Skeletal muscle satellite cell (primary cell): ENCODE results near the gene TAF1B.

ENCODE experiments used
- H3K27me3 ChIP-seq: 2 replicates; pipeline ENCODE4 v1.7.0; 2013; ENCODE audit warnings: low read length; ENCODE audit not compliant: control insufficient read depth, insufficient read depth
- H3K36me3 ChIP-seq: 2 replicates; pipeline ENCODE4 v1.7.0; 2013; ENCODE audit warnings: mild to moderate bottlenecking, control low read depth, low read length; ENCODE audit not compliant: insufficient read depth
- H3K4me1 ChIP-seq: 2 replicates; pipeline ENCODE4 v1.7.0; 2013; ENCODE audit warnings: low read length; ENCODE audit not compliant: control insufficient read depth, insufficient read depth
- H3K4me2 ChIP-seq: 2 replicates; pipeline ENCODE4 v1.7.0; 2013; ENCODE audit warnings: mild to moderate bottlenecking, low read length
- H3K4me3 ChIP-seq: 2 replicates; pipeline ENCODE4 v1.7.0; 2013; ENCODE audit warnings: low read length
- H3K9ac ChIP-seq: 2 replicates; pipeline ENCODE4 v1.7.0; 2013; ENCODE audit warnings: mild to moderate bottlenecking, low read depth, low read length, moderate library complexity
- H3K9me3 ChIP-seq: replicated peaks from 2 replicates; pipeline ENCODE4 v1.7.0; 2013; ENCODE audit warnings: mild to moderate bottlenecking, control low read depth, low read length

TAF1B gene

DNA sequence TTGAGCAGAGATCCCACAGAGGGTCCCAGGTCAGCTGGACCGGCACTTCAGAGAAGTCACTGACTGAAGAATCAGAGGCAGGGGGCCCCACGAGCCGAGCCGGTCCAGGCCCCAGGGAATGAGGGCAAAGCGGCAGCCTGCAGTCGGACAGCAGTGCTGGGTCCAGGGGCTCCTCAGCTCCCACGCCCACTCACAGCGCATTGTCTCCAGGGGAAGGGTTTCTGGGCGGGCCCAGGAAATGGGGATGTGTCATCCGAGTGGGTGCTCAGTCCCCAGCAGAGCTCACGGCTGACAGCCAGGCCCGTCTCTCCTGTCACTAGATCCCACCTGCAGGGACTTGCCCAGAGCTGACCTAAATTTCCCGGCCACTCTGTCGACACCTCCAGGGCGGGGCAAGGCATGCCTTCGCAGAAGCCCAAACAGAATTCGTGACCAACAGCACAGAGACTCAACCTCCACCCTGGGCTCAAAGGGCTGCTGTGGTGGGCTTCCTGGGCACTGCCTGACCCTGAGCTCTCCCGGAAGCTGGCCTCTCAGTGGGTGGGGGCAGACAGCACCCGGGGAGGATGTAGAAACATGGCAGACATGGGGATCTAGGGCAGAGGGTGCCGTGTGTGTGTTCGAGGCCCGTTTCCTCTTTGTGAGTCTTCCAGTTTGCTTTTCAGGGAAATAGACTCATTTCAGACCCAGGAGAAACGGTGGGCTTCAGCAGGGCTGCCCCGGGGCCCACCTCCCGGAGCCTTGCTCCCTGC, 42.1 kb upstream of the TAF1B start:
- Histone ChIP-seq H3K27me3 (no peaks in the 10 kb centered on the region), H3K9me3 (no peaks in the 10 kb centered on the region), H3K4me3 (peak overlapping the region; percentile 21), H3K4me1 (peaks cover 47% of the 10 kb centered on the region), H3K9ac (peak overlapping the region; percentile 41), H3K4me2 (peak overlapping the region; percentile 66), H3K36me3 (no peaks in the 10 kb centered on the region)

DNA sequence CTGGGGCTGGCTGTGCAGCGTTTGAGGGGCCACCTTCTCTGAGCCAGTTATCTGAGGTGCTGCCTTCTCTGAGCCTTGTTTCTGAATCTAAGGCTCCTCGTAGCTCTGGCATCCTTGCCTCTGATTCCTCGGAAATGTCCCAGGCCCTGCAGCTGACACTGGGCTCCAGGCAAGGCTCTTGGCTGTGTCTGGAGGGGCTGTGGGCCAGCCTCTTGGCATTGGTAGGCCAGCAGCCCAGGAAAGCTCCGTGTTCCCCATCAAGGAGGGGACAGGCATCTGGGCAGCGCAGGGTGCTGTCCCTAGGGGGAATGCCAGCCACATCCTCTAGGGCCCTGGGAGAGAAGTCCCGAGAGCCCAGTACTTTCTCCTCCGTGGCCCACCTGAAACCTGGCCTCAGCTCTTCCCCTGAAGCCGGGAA, 40.7 kb upstream of the TAF1B start:
- H3K9me3 ChIP-seq = no peaks in the 10 kb centered on the region
- H3K9ac ChIP-seq = peak overlapping the region; percentile 21
- no peaks in the 10 kb centered on the region for H3K36me3 ChIP-seq
- no peak overlapping the region for H3K4me2 ChIP-seq
- no peak overlapping the region for H3K4me3 ChIP-seq
- H3K27me3 ChIP-seq = peaks cover 5% of the 10 kb centered on the region
- peaks cover 47% of the 10 kb centered on the region for H3K4me1 ChIP-seq

DNA sequence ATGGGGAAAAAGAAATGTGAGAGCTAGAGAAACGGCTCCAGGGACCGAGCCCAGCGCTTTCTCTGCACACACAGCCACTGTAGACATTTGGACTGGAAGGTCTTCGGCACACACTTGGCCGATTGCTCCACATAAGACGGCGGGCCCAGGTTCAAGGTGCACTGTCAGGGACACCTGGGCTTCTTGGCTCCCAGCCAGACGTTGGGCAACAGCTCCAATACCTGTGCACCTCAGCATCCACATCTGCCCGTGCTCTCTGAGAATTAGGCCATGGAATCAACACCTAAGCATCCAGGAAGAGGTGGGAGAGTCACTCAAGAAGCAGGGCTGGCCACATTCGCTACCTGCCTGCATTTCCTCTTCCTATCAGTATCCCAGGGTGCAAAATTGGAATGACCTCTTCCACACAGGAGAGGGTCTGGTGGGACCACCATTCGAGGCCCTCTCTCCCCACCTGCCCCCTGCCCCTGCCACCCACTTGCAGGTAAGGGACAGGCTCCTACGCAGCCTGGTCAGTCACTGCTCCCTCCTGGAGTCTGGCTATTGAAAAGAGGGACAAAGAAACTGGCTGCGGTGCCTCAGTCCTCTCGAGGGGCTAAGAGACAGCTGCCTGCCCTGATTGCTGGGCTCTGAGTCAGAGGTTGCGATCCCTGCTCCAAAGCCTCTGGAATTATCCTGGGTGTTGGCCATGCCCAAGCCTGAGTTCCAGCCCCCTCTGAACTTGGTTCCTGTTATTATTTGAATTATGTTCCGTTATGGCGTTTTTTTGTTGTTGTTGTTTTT, 40.1 kb upstream of the TAF1B start:
- H3K36me3 ChIP-seq = no peaks in the 10 kb centered on the region
- no peak overlapping the region for H3K4me3 ChIP-seq
- H3K4me1 ChIP-seq = peaks cover 47% of the 10 kb centered on the region
- peak overlapping the region; percentile 25 for H3K4me2 ChIP-seq
- H3K9me3 ChIP-seq = no peaks in the 10 kb centered on the region
- peak overlapping the region; percentile 21 for H3K9ac ChIP-seq
- H3K27me3 ChIP-seq = peaks cover 5% of the 10 kb centered on the region

GRCh38 chr2:9805435-9806297, 37.6 kb upstream of the TAF1B start:
- Histone ChIP-seq H3K4me3 (no peak overlapping the region), H3K36me3 (no peaks in the 10 kb centered on the region), H3K9ac (no peak overlapping the region), H3K4me2 (no peak overlapping the region), H3K27me3 (peaks cover 5% of the 10 kb centered on the region), H3K4me1 (peaks cover 38% of the 10 kb centered on the region), H3K9me3 (no peaks in the 10 kb centered on the region)

- no peak overlapping the region for H3K4me2 ChIP-seq
- H3K36me3 ChIP-seq = no peaks in the 10 kb centered on the region
- H3K9me3 ChIP-seq = no peaks in the 10 kb centered on the region
- H3K27me3 ChIP-seq = peaks cover 5% of the 10 kb centered on the region
- no peak overlapping the region for H3K9ac ChIP-seq
- no peak overlapping the region for H3K4me3 ChIP-seq
- peaks cover 36% of the 10 kb centered on the region for H3K4me1 ChIP-seq
These were observed 37.0 kb upstream of the TAF1B start for GRCh38 chr2:9806298-9806610.

- no peaks in the 10 kb centered on the region for H3K36me3 ChIP-seq
These were observed 36.6 kb upstream of the TAF1B start for GRCh38 chr2:9806656-9807055.

GRCh38 chr2:9807056-9807455, 36.2 kb upstream of the TAF1B start:
- Histone ChIP-seq H3K9me3 (no peaks in the 10 kb centered on the region), H3K36me3 (no peaks in the 10 kb centered on the region), H3K9ac (no peak overlapping the region), H3K27me3 (peaks cover 5% of the 10 kb centered on the region), H3K4me1 (peaks cover 32% of the 10 kb centered on the region), H3K4me2 (no peak overlapping the region), H3K4me3 (no peak overlapping the region)

More at GRCh38 chr2:9806656-9807055, 36.6 kb upstream of the TAF1B start:
- Histone ChIP-seq H3K4me2 (no peak overlapping the region), H3K4me3 (no peak overlapping the region), H3K27me3 (peaks cover 5% of the 10 kb centered on the region), H3K4me1 (peaks cover 36% of the 10 kb centered on the region), H3K9me3 (no peaks in the 10 kb centered on the region), H3K9ac (no peak overlapping the region)

- H3K27me3 ChIP-seq = peaks cover 5% of the 10 kb centered on the region
- H3K9ac ChIP-seq = no peak overlapping the region
- no peaks in the 10 kb centered on the region for H3K9me3 ChIP-seq
- no peak overlapping the region for H3K4me3 ChIP-seq
- no peaks in the 10 kb centered on the region for H3K36me3 ChIP-seq
- H3K4me2 ChIP-seq = no peak overlapping the region
- peaks cover 25% of the 10 kb centered on the region for H3K4me1 ChIP-seq
These were observed 35.5 kb upstream of the TAF1B start for GRCh38 chr2:9807555-9808305.

- Histone ChIP-seq H3K4me2 (no peak overlapping the region), H3K9ac (no peak overlapping the region), H3K4me1 (peaks cover 19% of the 10 kb centered on the region), H3K36me3 (no peaks in the 10 kb centered on the region), H3K4me3 (no peak overlapping the region), H3K27me3 (peaks cover 5% of the 10 kb centered on the region), H3K9me3 (no peaks in the 10 kb centered on the region)
These were observed 34.8 kb upstream of the TAF1B start for GRCh38 chr2:9808334-9809063.

GRCh38 chr2:9809064-9809356, 34.3 kb upstream of the TAF1B start:
- H3K36me3 ChIP-seq = no peaks in the 10 kb centered on the region
- H3K9me3 ChIP-seq = no peaks in the 10 kb centered on the region
- H3K4me2 ChIP-seq = no peak overlapping the region
- no peak overlapping the region for H3K9ac ChIP-seq
- H3K4me1 ChIP-seq = peaks cover 21% of the 10 kb centered on the region
- H3K27me3 ChIP-seq = peaks cover 5% of the 10 kb centered on the region
- no peak overlapping the region for H3K4me3 ChIP-seq
